Neural cell (in vitro differentiated cells): ENCODE data around the gene FN3K. TPM values are rescaled to one million over a fixed set of nuclear protein-coding genes. Genes with fewer than 3 reads are reported as not detected.

Experiments used
- H2AFZ ChIP-seq: fragments of 200-600, 300-800 bp; sonication (generic), shearing (Covaris generic); 2 replicates; pipeline ENCODE4 v1.6.0; 2014; ENCODE audit warnings: low read depth, mild to moderate bottlenecking, antibody characterized with exemption, low read length, moderate library complexity
- H3F3A ChIP-seq: fragments of 200-600 bp; shearing (Covaris generic); 2 replicates; pipeline ENCODE4 v1.6.1; 2016; ENCODE audit warnings: mild to moderate bottlenecking, moderate library complexity, mixed read lengths, antibody characterized with exemption, low read length; ENCODE audit not compliant: insufficient read depth, poor library complexity, severe bottlenecking
- H3K27ac ChIP-seq: fragments of 200-600, 300-800 bp; sonication (generic), shearing (Covaris generic); 2 replicates; pipeline ENCODE4 v1.5.1; 2014; ENCODE audit warnings: mild to moderate bottlenecking, low read length, moderate library complexity
- H3K27me3 ChIP-seq: fragments of 300-800, 200-600 bp; sonication (generic), shearing (Covaris generic); 2 replicates; pipeline ENCODE4 v1.6.0; 2014; ENCODE audit warnings: mild to moderate bottlenecking, low read depth, low read length, moderate library complexity; ENCODE audit not compliant: insufficient read depth
- H3K36me3 ChIP-seq: fragments of 300-800, 200-600 bp; sonication (generic), shearing (Covaris generic); 2 replicates; pipeline ENCODE4 v1.5.1; 2014; ENCODE audit warnings: mild to moderate bottlenecking, antibody characterized with exemption, low read length, moderate library complexity; ENCODE audit not compliant: insufficient read depth
- H3K4me2 ChIP-seq: fragments of 300-800, 200-600 bp; sonication (generic), shearing (Covaris generic); 2 replicates; pipeline ENCODE4 v1.6.0; 2014; ENCODE audit warnings: mild to moderate bottlenecking, low read length
- H3K4me3 ChIP-seq: fragments of 300-800, 200-600 bp; sonication (generic), shearing (Covaris generic); 2 replicates; pipeline ENCODE4 v1.5.1; 2014; ENCODE audit warnings: mild to moderate bottlenecking, low read length, moderate library complexity
- H3K79me2 ChIP-seq: fragments of 200-600 bp; shearing (Covaris generic); replicated peaks from 2 replicates; pipeline ENCODE4 v1.6.0; 2014; ENCODE audit warnings: mild to moderate bottlenecking, low read length, moderate library complexity; ENCODE audit not compliant: insufficient read depth
- H3K9ac ChIP-seq: fragments of 300-800, 200-600 bp; sonication (generic), shearing (Covaris generic); 2 replicates; pipeline ENCODE4 v1.6.1; 2016; ENCODE audit warnings: mild to moderate bottlenecking, low read length, mixed read lengths
- H3K9me2 ChIP-seq: fragments of 200-600 bp; shearing (Covaris generic); 2 replicates; pipeline ENCODE4 v1.6.1; 2016; ENCODE audit warnings: mild to moderate bottlenecking, low read length, mixed read lengths; ENCODE audit not compliant: insufficient read depth
- H3K9me3 ChIP-seq: fragments of 200-600, 300-800 bp; sonication (generic), shearing (Covaris generic); 2 replicates; pipeline ENCODE4 v1.6.1; 2016; ENCODE audit warnings: mild to moderate bottlenecking, mixed run types, low read length, moderate library complexity, mixed read lengths
- H4K20me1 ChIP-seq: fragments of 200-600 bp; shearing (Covaris generic); 2 replicates; pipeline ENCODE4 v1.6.1; 2016; ENCODE audit warnings: mild to moderate bottlenecking, mixed run types; ENCODE audit not compliant: insufficient read depth
- EP300 ChIP-seq: fragments of 450-650 bp; conservative IDR thresholded peaks from 2 replicates; pipeline ENCODE4 v1.6.1; 2014; ENCODE audit warnings: antibody characterized with exemption, mild to moderate bottlenecking, moderate library complexity; ENCODE audit not compliant: poor library complexity, severe bottlenecking
- EZH2 ChIP-seq: fragments of 200-600, 300-800 bp; shearing (Covaris generic), sonication (generic); IDR thresholded peaks from 2 replicates; pipeline ENCODE4 v1.6.1; 2014; ENCODE audit warnings: antibody characterized with exemption, low read length, borderline replicate concordance, mild to moderate bottlenecking; ENCODE audit not compliant: insufficient read depth, poor library complexity, severe bottlenecking
- MXI1 ChIP-seq: fragments of 450-650 bp; conservative IDR thresholded peaks from 2 replicates; pipeline ENCODE4 v1.6.1; 2014; ENCODE audit warnings: antibody characterized with exemption, mild to moderate bottlenecking; ENCODE audit not compliant: poor library complexity, severe bottlenecking
- POLR2AphosphoS5 ChIP-seq: IDR thresholded peaks from 2 replicates; pipeline ENCODE4 v1.6.1; 2012
- RAD21 ChIP-seq: fragments of 450-650 bp; conservative IDR thresholded peaks from 2 replicates; pipeline ENCODE4 v1.6.1; 2014; ENCODE audit warnings: antibody characterized with exemption, mild to moderate bottlenecking, moderate library complexity
- SMC3 ChIP-seq: fragments of 450-650 bp; conservative IDR thresholded peaks from 2 replicates; pipeline ENCODE4 v1.6.1; 2014; ENCODE audit warnings: antibody characterized with exemption, mild to moderate bottlenecking, moderate library complexity; ENCODE audit not compliant: poor library complexity
- TAF1 ChIP-seq: IDR thresholded peaks from 2 replicates; pipeline ENCODE4 v1.6.1; 2012; ENCODE audit warnings: low read depth
- polyA minus RNA-seq: library from RNA; depleted of rRNA, polyadenylated mRNA; stranded (reverse); fragments of >200 nt; gene quantifications from 2 replicates; pipeline ENCODE4 v1.2.3, GENCODE V29; 2014
- polyA plus RNA-seq: library from polyadenylated mRNA; depleted of rRNA; stranded (reverse); fragments of >200 nt; gene quantifications from 2 replicates; pipeline ENCODE4 v1.2.3, GENCODE V29; 2014
- TF ChIP-seq, protein P1 (sequence below): fragments of 450-650 bp; IDR thresholded peaks from 2 replicates; pipeline ENCODE4 v1.5.1; 2014; ENCODE audit warnings: antibody characterized with exemption, mild to moderate bottlenecking, moderate library complexity; ENCODE audit not compliant: poor library complexity, severe bottlenecking
- TF ChIP-seq, protein P2 (sequence below): IDR thresholded peaks from 2 replicates; pipeline ENCODE4 v1.6.1; 2012; ENCODE audit warnings: borderline replicate concordance

Gene FN3K
- polyA plus RNA-seq (6.0 and 8.3 TPM in 2 replicates), polyA minus RNA-seq (14.6 and 17.6 TPM in 2 replicates)

DNA sequence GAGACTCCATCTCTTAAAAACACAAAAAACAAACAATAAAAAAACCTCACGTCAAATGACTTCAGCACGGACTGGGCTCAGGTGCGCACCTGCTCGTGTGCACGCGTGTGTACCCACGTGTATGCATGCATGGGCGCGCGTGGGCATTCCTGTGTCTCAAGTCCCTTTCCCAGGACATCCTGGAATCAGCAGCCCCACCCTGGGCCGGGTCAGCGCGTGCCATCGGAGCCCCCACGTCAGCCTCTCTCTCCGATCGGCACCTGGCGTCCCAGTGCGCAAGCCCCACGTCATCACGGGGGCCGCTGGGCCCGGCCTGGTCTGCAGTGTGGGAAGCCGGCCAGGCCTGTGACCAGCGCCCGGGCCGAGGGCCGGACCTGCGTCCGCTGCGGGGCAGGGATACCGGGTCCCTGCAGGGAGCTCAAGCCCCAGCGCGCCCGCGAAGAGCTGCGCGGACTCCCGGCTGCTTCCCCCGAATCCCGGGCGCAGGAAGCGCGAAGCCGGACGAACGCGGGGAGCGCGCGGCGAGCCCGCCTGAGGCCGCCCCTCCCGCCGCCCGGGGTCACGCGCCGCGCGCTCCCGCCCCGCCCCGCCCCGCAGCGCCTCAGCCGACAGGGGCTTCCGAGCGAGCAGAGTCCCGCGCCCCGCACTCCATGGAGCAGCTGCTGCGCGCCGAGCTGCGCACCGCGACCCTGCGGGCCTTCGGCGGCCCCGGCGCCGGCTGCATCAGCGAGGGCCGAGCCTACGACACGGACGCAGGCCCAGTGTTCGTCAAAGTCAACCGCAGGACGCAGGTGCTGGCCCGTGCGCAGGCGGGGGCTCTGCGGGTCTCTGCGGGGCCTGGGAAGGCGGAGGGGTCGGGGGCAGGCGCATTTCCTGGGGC lies at the start of gene FN3K:
TSS of gene FN3K (plus strand) at position 629 of the 880 bp plus-strand sequence. CDS start at position 651, 22 bp downstream.
- H4K20me1 ChIP-seq = no peaks in the 10 kb centered on the region
- no peaks in the 10 kb centered on the region for H3K79me2 ChIP-seq
- H2AFZ ChIP-seq = peak within 1 kb of the TSS; percentile 83
- H3K27ac ChIP-seq = peak within 1 kb of the TSS; percentile 72
- H3K9me3 ChIP-seq = peaks cover under 1% of the 10 kb centered on the region
- peak within 1 kb of the TSS; percentile 76 for H3K9ac ChIP-seq
- peak within 1 kb of the TSS; percentile 79 for H3K4me3 ChIP-seq
- H3K27me3 ChIP-seq = no peaks in the 10 kb centered on the region
- H3K9me2 ChIP-seq = no peaks in the 10 kb centered on the region
- no peaks in the 10 kb centered on the region for H3F3A ChIP-seq
- peak within 1 kb of the TSS; percentile 51 for H3K4me2 ChIP-seq
- peak; percentile 70 for TF ChIP-seq POLR2AphosphoS5
- TF ChIP-seq TAF1 = peak; percentile 39
- TF ChIP-seq EP300 = no peak
- peak; percentile 43 for TF ChIP-seq MXI1
- no peak for TF ChIP-seq RAD21
- no peaks in the 10 kb centered on the region for H3K36me3 ChIP-seq

DNA sequence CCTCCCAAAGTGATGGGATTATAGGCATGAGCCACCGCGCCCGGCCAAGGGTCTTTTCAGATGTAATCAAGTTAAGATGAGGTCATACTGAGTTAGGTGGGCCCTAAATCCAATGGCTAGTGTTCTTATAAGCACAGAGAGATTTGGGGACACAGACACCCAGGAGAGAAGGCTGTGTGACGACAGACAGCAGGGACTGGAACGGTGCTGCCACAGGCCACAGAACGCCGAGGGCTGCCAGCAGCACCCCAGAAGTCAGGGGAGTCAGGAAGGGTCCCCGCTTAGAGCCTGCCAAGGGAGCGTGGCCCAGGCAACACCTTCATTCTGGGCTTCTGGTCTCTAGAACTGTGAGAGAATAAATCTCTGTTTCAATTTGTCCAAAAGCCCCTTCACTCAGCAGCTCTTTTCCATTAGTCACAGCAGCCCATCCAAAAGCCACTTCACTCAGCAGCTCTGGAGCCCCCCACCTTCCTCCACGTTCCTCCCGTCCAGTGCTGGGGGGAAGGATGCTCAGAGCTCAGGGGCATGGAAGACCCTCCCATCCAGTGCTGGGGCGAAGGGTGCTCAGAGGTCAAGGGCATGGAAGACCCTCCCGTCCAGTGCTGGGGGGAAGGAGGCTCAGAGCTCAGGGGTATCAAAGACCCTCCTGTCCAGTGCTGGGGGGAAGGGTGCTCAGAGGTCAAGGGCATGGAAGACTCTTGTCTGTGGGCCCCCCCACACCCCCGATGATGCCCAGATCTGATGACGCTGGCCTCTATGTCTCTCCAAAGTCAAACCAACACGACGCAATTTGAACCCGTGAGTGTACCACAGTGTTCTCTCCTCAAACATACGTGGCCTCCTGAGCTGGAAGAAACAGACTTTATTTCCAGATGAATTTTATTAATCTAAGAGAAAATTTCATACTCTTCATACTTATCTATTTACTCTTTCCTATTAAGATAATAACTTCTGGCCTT lies 48.8 kb upstream of the FN3K start:
- no peaks in the 10 kb centered on the region for H3F3A ChIP-seq
- no peaks in the 10 kb centered on the region for H3K27me3 ChIP-seq
- no peaks in the 10 kb centered on the region for H3K9me2 ChIP-seq
- no peaks in the 10 kb centered on the region for H4K20me1 ChIP-seq
- TF ChIP-seq EP300 = no peak
- no peak for TF ChIP-seq RAD21
- TF ChIP-seq POLR2AphosphoS5 = no peak
- H3K27ac ChIP-seq = no peak overlapping the region
- H3K9me3 ChIP-seq = peaks cover 4% of the 10 kb centered on the region
- no peaks in the 10 kb centered on the region for H3K36me3 ChIP-seq
- H3K4me2 ChIP-seq = no peak overlapping the region
- no peaks in the 10 kb centered on the region for H3K79me2 ChIP-seq
- no peak overlapping the region for H2AFZ ChIP-seq
- no peak overlapping the region for H3K9ac ChIP-seq
- no peak overlapping the region for H3K4me3 ChIP-seq

DNA sequence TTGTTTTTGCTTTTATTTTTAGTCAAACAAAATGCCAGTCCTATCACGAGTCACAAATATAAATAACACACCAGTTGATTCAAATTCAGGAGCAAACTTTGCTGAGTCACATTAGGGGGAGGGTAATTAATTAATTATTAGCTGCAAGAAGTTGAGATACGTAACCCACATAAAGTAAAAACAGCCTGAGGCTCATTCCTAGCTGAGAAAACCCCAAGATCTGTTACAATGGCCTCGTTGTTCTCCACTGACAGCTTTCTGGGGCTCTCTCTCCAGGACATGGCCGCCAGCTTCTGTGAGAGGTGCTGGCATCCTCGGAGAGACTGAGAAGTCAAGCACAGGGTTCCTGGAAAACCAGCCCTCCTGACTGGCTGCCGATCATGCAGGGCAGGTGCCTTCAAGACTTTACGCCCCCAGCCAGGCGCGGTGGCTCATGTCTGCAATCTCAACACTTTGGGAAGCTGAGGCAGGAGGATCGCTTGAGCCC lies 48.0 kb upstream of the FN3K start:
- Histone ChIP-seq H3K9me2 (no peaks in the 10 kb centered on the region), H3K9me3 (no peaks in the 10 kb centered on the region), H3K4me2 (no peak overlapping the region), H3K9ac (no peak overlapping the region), H3K36me3 (no peaks in the 10 kb centered on the region), H2AFZ (no peak overlapping the region), H3K4me3 (no peak overlapping the region), H3K27ac (no peak overlapping the region), H3K79me2 (no peaks in the 10 kb centered on the region), H4K20me1 (no peaks in the 10 kb centered on the region), H3F3A (no peaks in the 10 kb centered on the region), H3K27me3 (no peaks in the 10 kb centered on the region)
- TF ChIP-seq, protein P1, sequence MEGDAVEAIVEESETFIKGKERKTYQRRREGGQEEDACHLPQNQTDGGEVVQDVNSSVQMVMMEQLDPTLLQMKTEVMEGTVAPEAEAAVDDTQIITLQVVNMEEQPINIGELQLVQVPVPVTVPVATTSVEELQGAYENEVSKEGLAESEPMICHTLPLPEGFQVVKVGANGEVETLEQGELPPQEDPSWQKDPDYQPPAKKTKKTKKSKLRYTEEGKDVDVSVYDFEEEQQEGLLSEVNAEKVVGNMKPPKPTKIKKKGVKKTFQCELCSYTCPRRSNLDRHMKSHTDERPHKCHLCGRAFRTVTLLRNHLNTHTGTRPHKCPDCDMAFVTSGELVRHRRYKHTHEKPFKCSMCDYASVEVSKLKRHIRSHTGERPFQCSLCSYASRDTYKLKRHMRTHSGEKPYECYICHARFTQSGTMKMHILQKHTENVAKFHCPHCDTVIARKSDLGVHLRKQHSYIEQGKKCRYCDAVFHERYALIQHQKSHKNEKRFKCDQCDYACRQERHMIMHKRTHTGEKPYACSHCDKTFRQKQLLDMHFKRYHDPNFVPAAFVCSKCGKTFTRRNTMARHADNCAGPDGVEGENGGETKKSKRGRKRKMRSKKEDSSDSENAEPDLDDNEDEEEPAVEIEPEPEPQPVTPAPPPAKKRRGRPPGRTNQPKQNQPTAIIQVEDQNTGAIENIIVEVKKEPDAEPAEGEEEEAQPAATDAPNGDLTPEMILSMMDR = no peak
- TF ChIP-seq TAF1 (no peak), RAD21 (no peak), MXI1 (no peak), EZH2 (no peak), EP300 (no peak), SMC3 (no peak), POLR2AphosphoS5 (no peak)
- TF ChIP-seq, protein P2, sequence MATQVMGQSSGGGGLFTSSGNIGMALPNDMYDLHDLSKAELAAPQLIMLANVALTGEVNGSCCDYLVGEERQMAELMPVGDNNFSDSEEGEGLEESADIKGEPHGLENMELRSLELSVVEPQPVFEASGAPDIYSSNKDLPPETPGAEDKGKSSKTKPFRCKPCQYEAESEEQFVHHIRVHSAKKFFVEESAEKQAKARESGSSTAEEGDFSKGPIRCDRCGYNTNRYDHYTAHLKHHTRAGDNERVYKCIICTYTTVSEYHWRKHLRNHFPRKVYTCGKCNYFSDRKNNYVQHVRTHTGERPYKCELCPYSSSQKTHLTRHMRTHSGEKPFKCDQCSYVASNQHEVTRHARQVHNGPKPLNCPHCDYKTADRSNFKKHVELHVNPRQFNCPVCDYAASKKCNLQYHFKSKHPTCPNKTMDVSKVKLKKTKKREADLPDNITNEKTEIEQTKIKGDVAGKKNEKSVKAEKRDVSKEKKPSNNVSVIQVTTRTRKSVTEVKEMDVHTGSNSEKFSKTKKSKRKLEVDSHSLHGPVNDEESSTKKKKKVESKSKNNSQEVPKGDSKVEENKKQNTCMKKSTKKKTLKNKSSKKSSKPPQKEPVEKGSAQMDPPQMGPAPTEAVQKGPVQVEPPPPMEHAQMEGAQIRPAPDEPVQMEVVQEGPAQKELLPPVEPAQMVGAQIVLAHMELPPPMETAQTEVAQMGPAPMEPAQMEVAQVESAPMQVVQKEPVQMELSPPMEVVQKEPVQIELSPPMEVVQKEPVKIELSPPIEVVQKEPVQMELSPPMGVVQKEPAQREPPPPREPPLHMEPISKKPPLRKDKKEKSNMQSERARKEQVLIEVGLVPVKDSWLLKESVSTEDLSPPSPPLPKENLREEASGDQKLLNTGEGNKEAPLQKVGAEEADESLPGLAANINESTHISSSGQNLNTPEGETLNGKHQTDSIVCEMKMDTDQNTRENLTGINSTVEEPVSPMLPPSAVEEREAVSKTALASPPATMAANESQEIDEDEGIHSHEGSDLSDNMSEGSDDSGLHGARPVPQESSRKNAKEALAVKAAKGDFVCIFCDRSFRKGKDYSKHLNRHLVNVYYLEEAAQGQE = no peak
